Ishikawa (cell line): ENCODE results near the gene S100A1.

Experiments used
- EP300 ChIP-seq: IDR thresholded peaks from 2 replicates; pipeline ENCODE4 v1.6.1; 2012; ENCODE audit warnings: borderline replicate concordance
- RAD21 ChIP-seq: IDR thresholded peaks from 2 replicates; pipeline ENCODE4 v1.6.1; 2012; ENCODE audit warnings: low read depth
- TAF1 ChIP-seq: IDR thresholded peaks from 2 replicates; pipeline ENCODE4 v1.6.1; 2012; ENCODE audit warnings: low read depth, mild to moderate bottlenecking
- YY1 ChIP-seq: IDR thresholded peaks from 2 replicates; pipeline ENCODE4 v1.6.1; 2012; ENCODE audit warnings: low read depth
- TF ChIP-seq, protein P1 (sequence below): IDR thresholded peaks from 2 replicates; pipeline ENCODE4 v1.6.1; 2012

GRCh38 chr1:153606194-153606593 lies 22.0 kb upstream of the S100A1 start:
- TF ChIP-seq, protein P1, sequence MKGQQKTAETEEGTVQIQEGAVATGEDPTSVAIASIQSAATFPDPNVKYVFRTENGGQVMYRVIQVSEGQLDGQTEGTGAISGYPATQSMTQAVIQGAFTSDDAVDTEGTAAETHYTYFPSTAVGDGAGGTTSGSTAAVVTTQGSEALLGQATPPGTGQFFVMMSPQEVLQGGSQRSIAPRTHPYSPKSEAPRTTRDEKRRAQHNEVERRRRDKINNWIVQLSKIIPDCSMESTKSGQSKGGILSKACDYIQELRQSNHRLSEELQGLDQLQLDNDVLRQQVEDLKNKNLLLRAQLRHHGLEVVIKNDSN: no peak
- TF ChIP-seq YY1 (no peak), RAD21 (no peak), EP300 (no peak), TAF1 (no peak)
